ENCODE measurements around the gene CATSPERZ. TPM values are rescaled to one million over a fixed set of nuclear protein-coding genes. Genes with fewer than 3 reads are reported as not detected.
A peak's percentile ranks its signal among the peaks of the same experiment; 100 is the strongest.

Gene CATSPERZ
- total RNA-seq, 1 donor from 2014 or later: not detected

- Histone ChIP-seq H3K9me3 (replicated peaks) (peaks cover 6% of the 10 kb centered on the region), H3K36me3 (peaks cover under 1% of the 10 kb centered on the region), H3K4me1 (peaks cover 22% of the 10 kb centered on the region), H3K27ac (replicated peaks) (no peak overlapping the region), H3K27me3 (ENCODE audit: low read depth) (peaks cover 5% of the 10 kb centered on the region), H3K4me3 (no peak overlapping the region)
- no peak for TF ChIP-seq CTCF (IDR thresholded peaks at IDR 0.05; ENCODE audit: borderline replicate concordance)
- no peak for DNase-seq
- intact Hi-C loops (cut with micrococcal nuclease): no loop called here
Measured at GRCh38 chr11:64327993-64328392, 27.8 kb downstream of the CATSPERZ start.

GRCh38 chr11:64330888-64331287 lies 30.7 kb downstream of the CATSPERZ start:
- H3K27me3 ChIP-seq (ENCODE audit: low read depth): peaks cover 5% of the 10 kb centered on the region
- no peaks in the 10 kb centered on the region for H3K36me3 ChIP-seq
- no peak overlapping the region for H3K4me3 ChIP-seq
- TF ChIP-seq CTCF (IDR thresholded peaks at IDR 0.05; ENCODE audit: borderline replicate concordance): no peak
- no peak for DNase-seq
- peaks cover 6% of the 10 kb centered on the region for H3K9me3 ChIP-seq (replicated peaks)
- H3K4me1 ChIP-seq: peaks cover 22% of the 10 kb centered on the region
- H3K27ac ChIP-seq (replicated peaks): no peak overlapping the region
- intact Hi-C loops (cut with micrococcal nuclease): no loop called here

- intact Hi-C loops (cut with micrococcal nuclease): no loop called here
- H3K36me3 ChIP-seq: no peaks in the 10 kb centered on the region
- peaks cover 22% of the 10 kb centered on the region for H3K4me1 ChIP-seq
- H3K27me3 ChIP-seq (ENCODE audit: low read depth): peaks cover 5% of the 10 kb centered on the region
- peak overlapping the region; percentile 19 for H3K27ac ChIP-seq (replicated peaks)
- peak; percentile 74 for DNase-seq
- TF ChIP-seq CTCF (IDR thresholded peaks at IDR 0.05; ENCODE audit: borderline replicate concordance): peak; percentile 50
- H3K4me3 ChIP-seq: no peak overlapping the region
- peaks cover 6% of the 10 kb centered on the region for H3K9me3 ChIP-seq (replicated peaks)
Measured at GRCh38 chr11:64331569-64332371, 31.6 kb downstream of the CATSPERZ start.

GRCh38 chr11:64333556-64333955 lies 33.4 kb downstream of the CATSPERZ start:
- no peak overlapping the region for H3K4me3 ChIP-seq
- H3K27ac ChIP-seq (replicated peaks): no peak overlapping the region
- intact Hi-C loops (cut with micrococcal nuclease): no loop called here
- peaks cover 5% of the 10 kb centered on the region for H3K27me3 ChIP-seq (ENCODE audit: low read depth)
- DNase-seq: no peak
- no peaks in the 10 kb centered on the region for H3K36me3 ChIP-seq
- H3K9me3 ChIP-seq (replicated peaks): no peaks in the 10 kb centered on the region
- peaks cover 22% of the 10 kb centered on the region for H3K4me1 ChIP-seq
- TF ChIP-seq CTCF (IDR thresholded peaks at IDR 0.05; ENCODE audit: borderline replicate concordance): no peak

- no peak for TF ChIP-seq CTCF (IDR thresholded peaks at IDR 0.05; ENCODE audit: borderline replicate concordance)
- Histone ChIP-seq H3K36me3 (no peaks in the 10 kb centered on the region), H3K27ac (replicated peaks) (no peak overlapping the region), H3K9me3 (replicated peaks) (no peaks in the 10 kb centered on the region), H3K27me3 (ENCODE audit: low read depth) (peaks cover 5% of the 10 kb centered on the region), H3K4me1 (peaks cover 10% of the 10 kb centered on the region), H3K4me3 (no peak overlapping the region)
- intact Hi-C loops (cut with micrococcal nuclease): no loop called here
- no peak for DNase-seq
Measured at GRCh38 chr11:64334764-64335735, 34.9 kb downstream of the CATSPERZ start.

Measured in left ventricle myocardium inferior (tissue), 1 donor.